ENCODE results near the gene PIK3R6. TPM values are rescaled to one million over a fixed set of nuclear protein-coding genes. Genes with fewer than 3 reads are reported as not detected.
"Not testable (repeated sequence)": the region's sequence is repeated elsewhere in the genome, so short reads cannot be mapped to it uniquely, and the experiment has no call there.

PIK3R6 gene
- polyA plus RNA-seq, 4 donors = 0.97 to 1.8 (median 1.4) TPM

DNA sequence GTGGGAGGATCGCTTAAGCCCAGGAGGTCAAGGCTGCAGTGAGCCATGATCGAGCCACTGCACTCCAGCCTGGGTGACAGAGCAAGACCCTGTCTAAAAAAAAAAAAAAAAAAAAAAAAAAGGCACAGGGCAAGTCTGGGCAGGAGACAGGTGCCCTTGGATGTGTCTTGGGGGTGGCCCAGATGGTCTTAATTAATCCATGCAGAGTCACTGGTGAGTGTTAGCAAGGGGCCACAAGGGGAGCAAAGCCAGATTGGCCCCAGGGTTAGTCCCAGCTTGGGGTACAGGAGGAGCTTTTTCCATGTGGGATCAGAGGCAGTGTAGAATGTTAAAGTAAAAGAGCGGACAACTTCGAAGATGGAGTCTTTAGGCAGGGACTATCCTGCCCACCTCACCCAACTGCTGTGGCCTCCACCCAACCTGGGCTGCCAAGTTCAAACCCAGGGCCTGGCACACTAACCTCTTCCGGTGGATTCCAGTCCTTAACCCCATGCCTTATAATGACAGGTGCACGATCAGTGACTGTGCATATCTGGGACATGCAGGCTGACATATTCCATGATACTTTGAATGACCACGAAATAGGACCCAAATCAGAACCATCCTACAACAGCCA is 36.1 kb downstream of the PIK3R6 start:
- no peak for DNase-seq (ENCODE audit: low read depth in 4 of 4, low spot score in 3 of 4)

DNA sequence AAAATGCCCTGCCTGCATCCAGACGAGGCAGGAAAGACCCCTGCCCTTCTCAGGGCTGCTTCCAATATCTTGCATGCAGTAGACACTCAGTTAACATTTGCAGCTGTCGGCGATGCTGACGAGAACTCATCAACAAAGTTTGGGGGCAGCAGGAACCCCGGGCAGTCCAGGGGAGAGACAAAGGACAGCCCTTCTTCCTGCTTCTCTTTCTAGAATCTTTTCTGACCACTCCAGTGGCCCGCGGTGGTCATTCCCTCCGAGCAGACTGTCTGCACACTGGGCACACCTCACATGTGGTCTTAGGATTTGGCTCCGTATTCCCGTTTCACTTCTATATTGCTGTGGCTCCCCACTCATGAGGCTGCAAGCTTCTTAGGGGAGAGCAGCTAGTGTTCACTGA is 37.3 kb downstream of the PIK3R6 start:
- no peak for DNase-seq (ENCODE audit: low read depth in 4 of 4, low spot score in 3 of 4)

DNA sequence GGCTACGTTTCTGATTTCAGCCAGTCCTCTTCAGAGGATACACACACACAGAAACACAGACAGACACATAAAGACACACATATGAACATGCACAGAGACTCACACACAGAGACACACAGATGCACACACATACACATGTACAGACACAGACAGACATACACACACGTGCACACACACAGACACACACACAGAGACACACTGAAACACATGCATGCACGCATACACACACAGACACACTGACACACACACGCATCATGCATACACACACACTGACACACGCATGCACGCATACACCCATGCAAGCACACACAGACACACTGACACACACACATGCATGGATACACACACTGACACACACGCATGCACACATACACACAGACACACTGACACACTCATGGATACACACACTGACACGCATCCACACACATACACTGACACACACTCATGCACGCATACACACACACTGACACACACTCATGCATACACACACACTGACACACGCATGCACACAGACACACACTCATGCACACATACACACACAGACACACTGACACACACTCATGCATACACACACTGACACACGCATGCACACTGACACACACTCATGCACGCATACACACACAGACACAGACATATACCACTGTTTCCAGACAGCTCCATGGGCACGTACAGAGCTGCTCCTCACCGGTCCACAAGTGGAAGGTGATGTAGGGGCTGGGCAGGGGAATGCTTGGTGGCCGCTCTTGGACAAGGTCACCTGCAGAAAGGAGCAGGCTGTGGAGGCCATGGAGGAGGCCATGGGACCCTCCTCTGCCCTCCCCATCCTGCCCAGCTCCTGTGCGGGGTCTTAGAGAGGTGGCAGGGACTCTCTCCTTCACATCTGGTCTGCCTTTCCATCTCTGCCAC is 38.2 kb downstream of the PIK3R6 start:
- DNase-seq (ENCODE audit: low read depth in 4 of 4, low spot score in 3 of 4) = no peak

DNA sequence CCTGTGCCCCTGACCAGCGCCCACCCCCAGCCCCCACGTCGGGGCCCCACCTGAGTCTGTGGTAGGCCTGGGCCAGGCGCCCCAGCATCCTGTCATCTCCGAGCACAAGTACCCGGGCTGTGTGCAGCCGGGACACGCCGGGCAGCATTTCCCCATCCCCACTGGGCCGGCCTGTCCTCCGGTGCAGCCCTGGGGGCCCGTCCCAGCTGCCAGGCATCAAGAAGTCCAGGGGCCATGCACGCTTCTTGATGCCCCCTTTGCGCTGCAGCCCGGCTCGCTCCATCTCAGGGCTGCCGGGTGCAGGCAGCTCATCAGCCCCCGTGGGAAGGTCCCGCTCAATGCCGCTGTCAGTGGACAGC is 39.0 kb downstream of the PIK3R6 start:
- no peak for DNase-seq (ENCODE audit: low read depth in 4 of 4, low spot score in 3 of 4)

DNA sequence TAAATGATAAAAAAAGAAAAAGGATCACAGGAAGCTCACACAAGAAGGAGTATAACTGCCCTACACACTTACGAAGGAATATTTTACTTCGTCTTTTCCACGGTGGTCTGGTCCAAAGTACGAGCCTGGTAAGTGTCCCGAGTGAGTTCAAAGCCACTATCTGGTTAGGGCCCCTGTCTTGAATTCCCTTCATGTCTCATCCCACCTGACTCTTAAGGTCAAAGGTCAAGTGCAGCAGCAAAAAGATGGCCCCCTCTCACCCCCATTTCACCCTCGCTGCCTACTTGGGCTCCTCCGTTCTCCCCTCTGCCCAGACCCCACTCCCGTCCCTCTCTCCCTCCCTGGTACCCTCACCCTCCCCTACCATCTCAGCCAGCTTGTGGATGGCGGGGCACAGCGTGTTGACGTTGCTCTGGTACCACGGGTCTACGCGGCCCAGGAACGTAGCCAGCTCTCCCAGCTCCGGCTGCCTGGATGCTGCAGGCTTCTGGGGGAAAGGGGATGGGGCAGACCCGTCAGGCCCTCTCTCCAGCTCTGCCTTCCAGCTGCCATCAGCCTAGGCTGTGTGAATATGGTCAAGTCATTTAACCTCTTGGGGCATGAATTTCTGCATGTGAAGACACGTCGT is 40.6 kb downstream of the PIK3R6 start:
- no peak for DNase-seq (ENCODE audit: low read depth in 4 of 4, low spot score in 3 of 4)

DNA sequence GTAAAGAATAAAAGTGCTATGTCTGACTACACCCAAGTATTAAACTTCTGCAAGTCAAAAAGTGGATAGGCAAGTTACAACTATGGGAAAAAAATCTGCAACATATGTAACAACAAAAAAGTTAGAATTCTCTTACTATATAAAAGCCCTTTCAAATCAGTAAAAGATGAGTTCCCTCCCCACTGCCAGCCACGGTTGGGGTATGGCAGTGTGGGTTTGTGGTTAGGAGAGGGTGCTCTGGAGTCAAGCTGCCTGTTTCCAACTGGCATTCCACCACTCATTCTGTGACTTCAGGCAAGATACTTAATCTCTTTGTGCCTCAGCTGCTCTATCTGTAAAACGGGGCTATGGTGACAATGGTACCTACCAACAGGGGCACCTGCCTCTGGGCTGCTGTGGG is 41.7 kb downstream of the PIK3R6 start:
- no peak for DNase-seq (ENCODE audit: low read depth in 4 of 4, low spot score in 3 of 4)

DNA sequence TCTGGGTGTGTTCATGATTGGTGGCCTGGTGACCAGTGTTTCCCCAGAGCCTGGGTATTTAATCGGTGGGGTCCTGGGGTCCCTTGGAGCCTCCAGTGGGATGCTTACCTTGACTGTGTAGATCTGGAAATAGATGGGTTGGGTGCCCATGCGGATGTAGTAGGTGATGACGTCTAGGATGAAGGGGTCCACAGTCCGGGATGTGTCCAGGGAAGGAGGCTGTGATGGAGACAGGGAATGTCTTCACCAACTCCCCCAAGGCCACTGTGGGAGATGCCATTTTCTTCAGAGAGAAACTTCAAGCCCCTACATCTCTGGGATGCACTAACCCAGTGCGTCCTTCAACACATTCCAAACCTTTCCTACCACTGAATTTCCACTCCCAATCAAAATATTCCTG is 44.2 kb downstream of the PIK3R6 start:
- DNase-seq (ENCODE audit: low read depth in 4 of 4, low spot score in 3 of 4) = no peak

DNA sequence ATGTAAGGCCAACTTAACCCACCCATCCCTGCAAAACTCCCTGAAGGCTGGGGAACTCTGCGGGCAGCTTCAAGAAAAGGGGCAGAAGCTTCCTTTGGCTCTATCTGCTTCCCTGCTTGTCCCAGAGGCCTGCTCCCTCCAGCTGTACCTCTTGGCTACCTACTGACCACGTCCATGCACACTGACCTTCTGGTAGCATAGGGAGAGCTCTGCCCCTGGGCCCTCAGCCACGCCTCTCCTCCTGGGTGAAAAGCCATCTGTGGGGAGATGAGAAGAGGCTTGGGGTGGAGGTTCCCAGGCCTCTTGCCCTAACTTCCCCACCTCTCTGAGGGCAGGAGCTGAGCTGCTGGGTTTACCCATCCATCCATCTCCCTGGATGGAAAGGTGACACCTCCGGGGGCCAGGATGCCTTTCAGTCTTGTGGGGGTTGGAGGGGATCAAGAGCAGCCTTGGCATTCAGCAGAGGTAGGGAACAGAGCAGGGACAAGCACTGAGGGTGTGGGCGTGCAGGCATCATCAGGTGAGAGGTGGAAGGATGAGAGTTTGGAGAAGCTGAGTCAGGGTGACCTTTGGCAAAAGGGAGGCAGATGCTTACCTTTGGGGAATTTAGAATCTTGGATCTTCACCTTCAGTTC is 45.0 kb downstream of the PIK3R6 start:
- no peak for DNase-seq (ENCODE audit: low read depth in 4 of 4, low spot score in 3 of 4)

DNA sequence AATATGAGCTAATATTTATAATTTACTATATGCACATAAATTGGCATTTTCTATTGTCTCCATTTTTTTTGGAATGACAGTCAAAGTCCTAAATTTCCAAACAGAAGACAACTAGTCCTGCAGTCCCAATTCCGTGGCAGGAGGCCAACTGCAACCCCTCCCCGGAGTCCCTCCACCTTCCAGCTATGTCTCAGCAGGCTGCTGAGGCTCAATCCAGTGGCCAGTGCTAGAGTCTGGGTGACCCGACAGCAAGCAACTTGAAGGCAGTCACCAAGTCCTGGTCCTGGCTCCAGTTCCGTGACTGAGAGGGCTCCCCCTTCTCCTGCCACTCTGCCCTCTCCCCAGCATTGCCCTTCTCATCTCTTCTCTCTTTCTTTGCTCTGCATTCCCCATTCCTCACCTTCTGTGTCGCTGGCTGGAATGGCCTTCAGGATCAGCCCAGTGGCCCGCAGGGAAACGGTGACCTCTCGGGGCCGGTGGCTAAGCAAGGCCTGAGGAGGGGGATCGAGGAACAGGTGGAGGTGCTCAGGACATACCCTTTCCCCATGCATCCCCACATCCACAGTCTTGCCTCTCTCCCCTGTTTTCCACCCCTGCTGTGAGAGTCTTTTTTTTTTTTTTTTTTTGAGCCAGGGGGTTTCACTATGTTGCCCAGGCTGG is 45.9 kb downstream of the PIK3R6 start:
- DNase-seq (ENCODE audit: low read depth in 4 of 4, low spot score in 3 of 4) = no peak

DNA sequence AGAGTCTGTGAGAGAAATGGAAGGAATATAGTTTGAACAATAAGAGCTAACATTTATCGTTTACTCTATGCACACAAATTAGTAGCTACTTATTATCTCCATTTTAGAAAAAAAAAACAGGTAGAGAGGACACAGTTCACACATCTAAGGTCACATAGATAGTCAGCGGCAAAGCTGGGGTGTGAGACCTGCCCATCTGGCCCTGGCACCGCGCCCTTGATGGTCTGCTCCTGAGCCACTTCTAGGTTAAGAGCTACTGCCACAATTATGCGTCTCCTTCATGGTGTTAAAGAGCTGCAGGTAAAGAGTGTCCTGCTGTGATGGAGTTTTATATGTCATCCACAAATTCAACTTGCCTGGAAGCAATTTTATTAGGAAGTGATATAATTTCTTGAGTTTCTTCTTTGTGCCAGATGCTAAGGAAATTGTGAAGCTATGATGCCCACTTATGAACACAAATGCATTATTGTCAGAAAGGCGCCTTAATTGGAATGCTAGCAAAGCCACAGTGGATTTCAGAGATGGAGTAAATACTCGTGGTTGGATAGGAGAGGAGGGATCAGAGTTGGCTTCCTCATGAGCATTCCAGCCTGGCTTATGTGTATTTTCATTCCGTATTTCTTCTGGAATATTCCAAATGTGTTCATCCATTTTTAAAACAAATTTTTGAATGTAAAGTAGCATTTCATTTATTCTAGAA is 47.0 kb downstream of the PIK3R6 start:
- no peak for DNase-seq (ENCODE audit: low read depth in 4 of 4, low spot score in 3 of 4)

DNA sequence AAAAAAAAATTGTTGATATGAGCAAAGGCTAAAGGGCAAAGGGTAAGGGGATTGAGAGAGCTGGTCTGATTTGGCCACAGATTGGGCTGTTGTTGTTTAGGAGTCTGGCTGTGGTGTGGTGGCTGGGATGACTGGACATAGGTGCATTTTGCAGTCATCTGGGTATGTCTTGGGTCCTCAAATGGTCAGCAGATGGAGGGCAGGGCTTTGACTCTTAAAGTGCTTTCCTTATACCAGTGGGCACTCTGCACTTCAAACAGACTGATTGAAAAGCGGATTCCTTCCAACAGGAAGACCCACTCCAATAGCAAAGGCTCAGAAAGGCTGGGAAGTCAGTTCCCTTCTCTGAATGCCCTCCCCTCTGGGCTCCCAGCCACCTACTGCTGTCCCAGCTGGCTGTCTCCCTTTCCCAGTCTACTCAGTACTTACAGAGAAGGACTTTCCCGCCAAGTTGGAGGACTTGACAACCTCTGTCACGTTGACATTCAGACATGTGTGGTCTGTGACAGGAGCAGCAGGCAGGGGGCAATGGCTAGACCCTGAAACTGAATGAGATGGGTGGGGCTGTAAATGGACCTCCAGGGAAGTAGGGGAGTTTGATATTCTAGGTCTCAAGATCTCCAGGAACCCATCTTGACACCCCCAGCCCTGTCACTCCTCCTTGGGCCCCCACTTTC is 48.7 kb downstream of the PIK3R6 start:
- DNase-seq (ENCODE audit: low read depth in 4 of 4, low spot score in 3 of 4) = no peak

DNA sequence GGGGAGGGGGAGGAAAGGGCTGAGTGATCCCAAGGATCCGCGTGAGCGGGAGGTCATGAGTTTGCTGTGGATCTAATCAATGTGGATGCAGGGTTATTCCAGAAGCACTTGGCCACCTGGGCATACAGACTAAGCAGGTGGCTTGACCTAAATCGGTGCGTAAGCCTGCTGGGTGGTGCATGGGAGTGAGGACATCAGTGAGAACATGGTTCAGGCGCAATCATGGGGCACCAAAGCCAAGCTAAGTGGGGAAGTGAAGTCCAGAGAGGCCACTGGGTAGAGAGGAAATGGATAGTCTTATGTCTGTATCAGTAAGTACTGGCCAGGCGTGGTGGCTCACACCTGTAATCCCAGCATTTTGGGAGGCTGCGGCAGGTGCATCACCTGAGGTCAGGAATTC is 49.4 kb downstream of the PIK3R6 start:
- no peak for DNase-seq (ENCODE audit: low read depth in 4 of 4, low spot score in 3 of 4)

DNA sequence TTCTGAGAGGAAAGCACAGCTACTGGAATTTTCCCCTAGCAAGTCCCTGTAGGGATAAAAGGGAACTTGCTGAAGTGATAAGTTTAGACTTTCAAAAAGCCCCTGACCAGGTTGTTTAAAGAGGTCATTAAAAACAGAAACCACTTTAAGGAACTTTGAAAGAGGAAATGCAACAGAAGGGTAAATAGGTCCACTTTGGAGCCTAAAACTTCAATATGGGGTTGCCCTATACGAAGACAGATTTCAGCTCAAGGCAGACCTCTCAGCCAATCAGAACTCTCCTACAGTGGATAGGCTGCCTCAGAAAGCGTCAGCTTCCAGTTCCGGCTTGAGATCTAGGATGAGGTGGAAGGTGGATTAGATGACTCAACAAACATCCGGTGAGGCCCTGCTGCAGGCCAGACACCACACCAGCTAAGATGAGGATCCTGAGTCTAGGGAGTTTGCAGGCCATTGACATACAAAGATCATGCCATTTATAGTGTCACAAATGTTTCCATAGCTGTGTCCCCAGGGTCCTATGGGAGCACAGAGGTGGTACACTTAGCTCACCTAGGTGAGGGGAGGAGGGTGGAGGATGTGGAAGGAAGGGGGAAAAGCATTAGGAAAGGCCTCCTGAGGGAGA is 60.4 kb downstream of the PIK3R6 start:
- no peak for DNase-seq (ENCODE audit: low read depth in 4 of 4, low spot score in 3 of 4)

DNA sequence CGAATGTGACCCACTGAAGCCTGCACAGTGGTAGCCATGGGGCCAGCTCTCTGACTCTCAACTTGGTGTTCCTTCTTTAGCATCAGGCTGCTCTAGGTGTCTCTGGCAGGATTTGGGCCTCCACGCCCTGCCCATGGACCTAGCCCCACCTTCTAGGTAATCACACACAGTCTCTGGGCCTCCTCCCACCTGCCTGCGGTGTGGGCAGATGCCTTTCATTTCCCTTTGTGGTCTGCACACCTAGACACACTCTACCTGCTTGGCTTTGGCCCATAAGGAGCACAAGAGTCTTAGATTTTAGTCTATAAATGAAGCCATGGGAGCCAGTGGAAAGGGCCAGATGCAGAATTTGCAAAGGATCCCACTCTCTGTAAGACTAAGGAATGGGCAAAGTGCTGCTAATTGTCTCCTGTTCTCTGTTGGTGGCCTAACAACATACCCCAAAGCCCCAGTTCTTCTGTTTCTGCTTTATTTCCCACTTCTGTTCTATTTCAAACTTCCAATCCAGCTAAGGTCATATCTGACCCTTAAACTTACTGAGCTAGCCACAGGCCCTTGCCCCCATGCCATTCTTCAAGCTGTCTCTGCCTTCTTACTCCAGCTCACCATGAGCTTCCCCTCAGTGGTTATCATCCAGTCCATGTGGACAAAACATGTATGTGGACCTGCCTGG is 61.1 kb downstream of the PIK3R6 start:
- no peak for DNase-seq (ENCODE audit: low read depth in 4 of 4, low spot score in 3 of 4)

DNA sequence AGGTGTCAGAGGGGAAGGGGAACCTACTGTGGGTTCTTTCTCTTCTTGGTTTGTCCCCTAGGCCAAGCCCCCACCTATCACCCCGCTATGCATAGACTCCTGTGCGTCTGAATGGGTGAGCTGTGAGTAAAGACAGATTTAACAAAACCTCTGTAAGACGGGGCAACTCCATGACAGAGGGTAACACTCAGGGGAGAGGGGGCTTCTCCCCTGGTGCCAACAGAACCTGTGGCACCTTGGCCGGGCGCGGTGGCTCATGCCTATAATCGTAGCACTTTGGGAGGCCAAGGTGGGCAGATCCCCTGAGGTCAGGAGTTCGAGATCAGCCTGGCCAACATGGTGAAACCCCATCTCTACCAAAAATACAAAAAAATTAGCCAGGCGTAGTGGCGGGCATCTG is 62.1 kb downstream of the PIK3R6 start:
- not testable (repeated sequence) for DNase-seq (ENCODE audit: low read depth in 4 of 4, low spot score in 3 of 4)

DNA sequence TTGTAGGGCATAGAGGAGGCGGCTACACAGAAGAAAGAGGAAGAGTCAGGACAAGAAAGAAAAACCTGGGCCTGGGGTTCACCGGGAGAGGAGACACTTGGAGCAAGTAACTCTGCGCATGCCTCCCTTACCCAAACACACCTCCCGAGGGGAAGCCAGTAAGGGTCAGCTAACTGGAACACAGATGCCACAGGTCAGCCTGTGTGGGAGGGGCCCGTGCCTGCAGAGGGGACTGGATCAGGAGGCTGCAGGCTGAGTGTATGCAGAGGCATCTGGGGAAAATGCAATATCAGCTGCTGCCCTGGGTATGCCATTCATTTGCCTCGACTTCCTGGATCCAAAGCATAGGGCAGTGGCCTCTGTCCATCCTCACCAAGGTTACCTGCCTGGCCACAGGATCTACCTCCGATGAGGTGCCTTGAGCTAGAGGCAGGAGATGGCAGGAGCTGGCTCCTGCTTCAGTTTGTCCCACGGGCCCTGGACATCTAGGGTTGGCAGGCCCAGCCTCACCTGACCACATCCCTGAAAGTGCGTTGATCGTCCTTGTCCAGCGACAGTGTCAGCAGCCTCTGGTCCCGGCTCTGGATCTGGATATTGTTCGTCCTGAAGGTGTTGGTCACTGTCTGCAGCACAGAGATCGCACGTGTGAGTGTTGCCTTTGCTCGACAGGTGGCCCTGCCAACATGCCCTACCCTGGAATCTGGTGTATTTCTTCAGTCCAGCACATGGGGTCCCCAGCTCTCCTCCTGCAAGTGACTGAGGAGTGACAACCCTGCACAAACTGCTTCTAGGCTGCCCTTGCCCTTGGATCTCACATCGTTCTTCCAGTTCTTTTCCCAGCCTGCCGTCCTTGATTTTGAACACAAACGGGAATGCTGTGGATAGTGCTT is 63.7 kb downstream of the PIK3R6 start:
- peak in 1 of 4 donors; percentile 32 for DNase-seq (ENCODE audit: low read depth in 4 of 4, low spot score in 3 of 4)

DNA sequence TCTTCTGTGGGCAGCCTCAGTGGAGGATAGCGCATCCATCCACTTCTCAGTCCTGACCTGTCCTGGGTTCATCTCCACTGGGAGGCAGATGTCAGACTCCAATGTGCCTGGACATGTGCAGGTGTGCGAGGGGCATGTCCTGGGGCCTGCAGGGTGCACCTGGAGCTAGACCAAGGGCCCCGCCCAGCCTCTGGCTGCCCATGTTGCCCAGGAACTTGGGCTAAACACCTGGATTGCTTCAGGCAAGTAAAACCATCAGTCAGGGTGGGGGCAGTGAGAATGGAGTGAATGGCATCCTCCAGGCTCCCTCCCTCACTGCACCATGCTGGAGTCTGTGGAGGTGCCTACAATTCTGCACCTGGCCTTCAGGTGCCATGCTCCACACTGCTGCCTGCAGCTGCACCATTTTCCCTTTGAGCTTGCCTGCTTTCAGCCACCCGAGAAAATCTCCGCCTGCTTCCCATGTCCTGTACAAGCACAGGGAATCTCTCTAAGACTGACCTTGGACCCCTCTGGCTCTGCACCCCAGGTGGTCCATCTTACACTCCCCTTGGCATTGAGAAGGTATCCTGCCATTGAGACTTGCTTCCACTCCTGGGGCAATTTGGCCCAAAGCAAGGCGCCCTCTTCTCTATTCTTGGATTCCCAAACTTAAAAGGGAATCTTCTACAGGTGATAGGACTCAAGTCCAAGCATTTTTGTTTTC is 66.2 kb downstream of the PIK3R6 start:
- no peak for DNase-seq (ENCODE audit: low read depth in 4 of 4, low spot score in 3 of 4)

All from right renal pelvis (tissue), 4 donors.